T follicular helper cell (primary cell): ENCODE results near the gene ARMC7.

Experiments
- DNase-seq: peaks from one replicate; pipeline ENCODE4 v3.0.0-alpha.2; 2020; ENCODE audit warnings: low read depth

ARMC7 gene

GRCh38 chr17:75078284-75079022, 31.3 kb upstream of the ARMC7 start:
- DNase-seq: no peak

DNA sequence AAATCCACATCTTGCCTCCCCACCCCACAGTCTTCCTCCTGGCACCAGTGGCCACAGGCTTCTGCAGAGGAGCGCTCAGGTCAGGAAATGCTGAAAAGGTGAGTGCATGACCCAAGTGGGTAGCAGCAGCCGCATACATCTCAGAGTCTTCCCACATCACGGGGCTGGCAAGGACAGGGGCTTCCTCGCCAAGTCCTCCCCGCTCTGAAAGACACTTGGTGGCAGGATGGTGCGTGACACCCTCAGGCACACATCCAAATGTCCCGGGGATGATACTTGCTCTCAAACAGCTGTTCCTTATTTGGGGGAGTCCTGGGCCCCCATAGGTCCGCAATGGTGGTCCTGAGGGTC, 30.8 kb upstream of the ARMC7 start:
- DNase-seq: no peak

DNA sequence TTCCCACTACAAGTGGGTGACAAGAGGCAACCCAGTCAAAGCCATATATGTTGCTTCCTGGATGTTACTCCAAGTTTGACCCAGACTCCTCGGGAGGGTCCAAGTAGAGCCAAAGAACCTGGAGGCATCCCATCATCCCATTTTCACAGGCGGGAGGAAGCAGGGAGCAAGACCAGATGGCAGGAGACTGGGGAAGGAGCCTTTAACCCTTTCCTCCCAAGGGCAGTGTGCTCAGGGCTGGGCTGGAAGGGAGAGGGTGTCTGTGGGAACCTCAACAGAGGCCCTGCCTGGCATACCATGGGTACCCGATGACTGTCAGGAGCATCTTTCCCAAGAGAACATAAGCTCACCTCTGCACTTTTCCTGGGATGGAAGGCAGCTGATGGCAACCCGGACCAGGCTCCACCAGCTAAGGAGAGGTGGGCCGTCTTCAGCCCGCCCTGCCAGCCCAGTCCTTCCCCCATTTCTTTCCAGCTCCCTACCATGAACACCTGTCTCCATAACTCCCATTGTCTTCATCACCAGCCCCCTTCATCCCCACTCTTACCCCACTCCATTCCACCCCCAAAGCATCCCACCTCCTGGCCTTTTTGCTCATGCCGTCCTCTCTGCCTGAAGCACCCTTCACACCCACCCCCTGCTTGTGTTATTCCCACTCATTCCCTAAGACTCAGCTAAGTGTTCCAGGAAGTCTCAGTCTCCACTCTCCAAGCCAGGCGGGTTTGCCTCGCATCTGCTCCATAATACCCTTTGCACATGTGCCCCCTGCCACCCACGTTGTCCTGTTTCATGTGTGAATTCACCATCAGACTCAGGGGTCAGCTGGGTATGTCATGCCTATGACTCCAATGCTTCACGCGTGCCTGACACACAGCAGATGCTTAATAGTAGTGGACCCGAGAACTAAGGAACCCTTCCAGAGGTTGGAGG, 27.9 kb upstream of the ARMC7 start:
- no peak for DNase-seq

DNA sequence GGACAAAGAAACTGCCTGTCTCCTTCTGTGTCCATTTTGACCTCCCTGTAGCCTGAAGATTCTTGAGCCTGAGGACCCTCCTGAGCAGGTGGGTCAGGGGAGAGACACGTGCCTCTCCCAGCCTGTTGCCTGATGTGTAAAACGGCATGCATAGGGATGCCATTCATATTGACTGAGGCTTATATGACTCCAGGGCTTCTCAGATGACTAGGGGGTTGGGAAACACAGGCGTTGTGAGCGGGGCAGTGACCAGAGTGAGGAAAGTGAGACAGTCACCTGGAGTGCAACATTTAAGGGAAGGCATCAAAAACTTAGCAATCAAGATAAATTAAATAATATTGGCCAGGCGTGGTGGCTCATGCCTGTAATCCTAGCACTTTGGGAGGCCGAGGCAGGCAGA, 27.1 kb upstream of the ARMC7 start:
- no peak for DNase-seq

- no peak for DNase-seq
Observed at GRCh38 chr17:75084039-75084660, 25.6 kb upstream of the ARMC7 start.

DNA sequence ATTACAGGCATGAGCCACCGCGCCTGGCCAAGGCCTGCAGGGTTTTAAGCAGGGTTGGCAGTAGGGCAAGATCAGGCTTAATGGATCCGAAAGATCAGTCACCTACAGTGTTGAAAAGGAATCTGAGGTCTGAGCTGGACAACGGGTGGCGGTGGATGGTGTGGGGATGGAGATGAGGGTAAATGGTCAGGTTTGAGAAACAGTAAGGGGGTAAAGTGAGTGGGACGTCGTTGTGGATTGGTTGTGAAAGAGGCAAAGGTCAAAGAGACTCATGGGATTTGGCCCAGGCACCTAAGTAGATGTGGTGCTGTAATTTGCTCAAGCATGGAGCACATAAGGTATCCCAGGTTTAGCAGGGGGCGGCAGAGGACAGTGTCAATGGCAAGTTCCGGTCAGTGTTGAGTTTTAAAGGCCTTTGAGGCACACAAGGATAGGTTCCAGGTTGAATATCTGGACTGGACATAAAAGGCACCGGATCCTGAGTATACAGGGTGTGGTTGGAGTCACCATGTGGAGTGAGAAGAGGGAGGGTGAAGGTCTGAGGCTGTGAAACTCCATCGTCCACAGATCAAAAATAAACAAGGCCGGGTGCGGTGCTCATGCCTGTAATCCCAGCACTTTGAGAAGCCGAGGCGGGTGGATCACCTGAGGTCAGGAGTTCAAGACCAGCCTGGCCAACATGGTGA, 23.1 kb upstream of the ARMC7 start:
- DNase-seq: no peak

GRCh38 chr17:75087182-75087557, 22.6 kb upstream of the ARMC7 start:
- DNase-seq: no peak

- DNase-seq: no peak
Observed at GRCh38 chr17:75087558-75088453, 22.0 kb upstream of the ARMC7 start, which contains the start of gene SLC16A5. TSS of gene SLC16A5 (plus strand) at chr17:75087954. CDS start at chr17:75093637, 5,683 bp downstream.

GRCh38 chr17:75088465-75089417, 21.0 kb upstream of the ARMC7 start:
- DNase-seq: no peak

GRCh38 chr17:75090871-75091854, 18.6 kb upstream of the ARMC7 start:
- no peak for DNase-seq

- DNase-seq: no peak
Observed at GRCh38 chr17:75091855-75092327, 17.9 kb upstream of the ARMC7 start.

DNA sequence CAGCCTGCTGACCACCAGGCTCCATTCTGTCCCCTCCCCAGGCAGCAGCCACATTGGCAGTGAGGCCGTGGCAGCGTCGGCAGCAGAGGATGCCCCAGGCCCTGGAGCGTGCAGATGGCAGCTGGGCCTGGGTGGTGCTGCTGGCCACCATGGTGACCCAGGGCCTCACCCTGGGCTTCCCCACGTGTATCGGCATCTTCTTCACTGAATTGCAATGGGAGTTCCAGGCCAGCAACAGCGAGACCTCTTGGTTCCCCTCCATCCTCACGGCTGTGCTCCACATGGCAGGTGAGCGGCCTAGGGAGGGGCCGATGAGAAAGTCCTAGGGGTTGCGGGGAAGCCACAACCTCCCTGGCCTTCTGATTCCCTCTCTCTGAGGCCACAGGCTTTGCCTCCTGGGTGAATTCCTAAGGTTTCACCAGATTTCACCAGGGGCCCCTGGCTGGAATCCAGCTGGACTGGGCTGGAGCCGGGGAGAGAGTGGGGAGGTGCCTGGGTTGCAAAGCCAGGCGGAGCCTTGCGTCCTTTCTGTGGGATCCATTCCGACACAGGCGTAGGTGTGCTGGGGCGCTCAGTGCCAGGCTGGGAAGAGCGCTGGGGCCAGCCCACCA, 16.1 kb upstream of the ARMC7 start:
- DNase-seq: no peak

DNA sequence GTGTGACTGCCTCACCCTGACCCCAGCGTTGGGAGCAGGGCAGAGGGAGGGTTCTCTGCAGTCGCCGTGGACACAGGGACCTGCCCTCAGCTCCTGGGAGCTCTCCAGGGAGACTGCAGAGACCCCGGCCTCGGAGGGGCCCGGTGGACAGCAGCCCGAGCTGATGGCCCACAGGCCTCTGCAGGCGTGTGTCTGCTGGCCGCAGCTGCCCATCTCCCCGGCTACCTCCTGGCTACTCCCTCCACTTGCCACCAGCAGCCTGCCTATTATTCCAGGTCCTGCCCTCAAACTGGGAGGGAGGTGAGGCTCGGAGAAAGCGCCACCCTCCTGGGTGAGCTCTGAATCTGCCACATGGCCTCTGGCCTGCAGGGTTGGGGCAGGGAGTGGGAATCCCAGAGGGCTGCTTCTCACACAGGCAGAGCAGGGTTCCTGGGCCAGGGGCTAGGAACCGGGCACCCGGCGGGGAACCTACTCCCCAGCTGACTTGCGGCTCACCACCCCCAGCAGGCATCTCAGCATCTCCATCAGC, 14.8 kb upstream of the ARMC7 start:
- no peak for DNase-seq

DNA sequence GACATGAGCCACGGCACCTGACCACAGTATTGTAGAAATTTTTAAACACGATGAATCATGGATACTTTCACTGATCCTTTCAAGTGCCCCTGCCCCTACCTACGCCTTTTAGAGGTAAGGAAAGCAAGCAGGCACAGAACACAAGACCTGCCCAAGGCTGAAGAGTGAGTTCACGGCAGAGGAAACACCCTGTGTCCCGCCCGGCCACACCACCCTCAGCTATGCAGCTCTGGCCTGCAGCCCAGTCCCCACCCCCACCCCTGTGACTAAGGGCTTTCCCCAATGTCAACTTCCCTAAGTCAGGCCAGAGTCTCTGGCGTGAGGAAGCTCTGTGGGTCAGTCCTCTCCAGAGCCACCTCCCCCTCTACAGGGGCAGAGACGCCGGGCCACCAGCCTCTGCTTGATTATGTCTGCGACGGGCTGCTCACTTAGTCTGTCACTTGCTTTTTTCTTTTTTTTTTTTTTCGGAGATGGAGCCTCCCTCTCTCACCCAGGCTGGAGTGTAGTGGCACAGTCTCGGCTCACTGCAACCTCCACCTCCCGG, 13.6 kb upstream of the ARMC7 start:
- no peak for DNase-seq

DNA sequence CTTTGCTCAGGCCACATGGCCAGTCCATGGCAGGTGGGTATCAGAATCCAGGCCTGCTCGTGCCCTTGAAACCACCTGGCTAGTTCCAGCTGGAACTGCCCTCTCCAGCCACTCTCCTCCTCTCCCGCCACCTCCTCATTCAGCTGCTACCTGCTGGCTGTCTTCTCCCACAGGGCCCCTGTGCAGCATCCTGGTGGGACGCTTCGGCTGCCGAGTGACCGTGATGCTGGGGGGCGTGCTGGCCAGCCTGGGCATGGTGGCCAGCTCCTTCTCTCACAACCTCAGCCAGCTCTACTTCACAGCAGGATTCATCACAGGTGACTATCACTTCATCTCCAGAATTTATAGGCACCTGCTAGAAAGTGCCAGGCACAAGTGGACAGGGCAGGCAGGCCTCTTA, 11.9 kb upstream of the ARMC7 start:
- DNase-seq: no peak

DNA sequence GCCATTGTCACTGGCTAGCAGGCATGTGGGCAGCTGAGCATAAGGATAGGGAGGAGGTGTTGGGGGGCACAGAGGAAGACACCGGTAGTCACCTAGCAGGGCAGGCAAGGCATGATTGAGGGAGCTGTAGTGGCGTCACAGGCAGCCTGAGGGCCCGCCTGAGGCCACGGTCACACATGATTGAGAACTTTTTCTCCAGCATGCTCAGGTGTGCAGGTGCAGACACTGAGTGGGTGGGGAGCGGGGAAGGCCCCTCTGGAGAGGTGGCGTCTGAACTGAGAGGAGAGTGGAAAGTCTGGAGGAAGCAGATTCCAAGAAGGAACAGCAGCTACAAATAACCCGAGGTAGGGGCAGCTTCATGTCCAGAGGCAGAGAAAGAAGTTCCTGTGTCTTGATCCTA, 10.9 kb upstream of the ARMC7 start:
- DNase-seq: no peak

DNA sequence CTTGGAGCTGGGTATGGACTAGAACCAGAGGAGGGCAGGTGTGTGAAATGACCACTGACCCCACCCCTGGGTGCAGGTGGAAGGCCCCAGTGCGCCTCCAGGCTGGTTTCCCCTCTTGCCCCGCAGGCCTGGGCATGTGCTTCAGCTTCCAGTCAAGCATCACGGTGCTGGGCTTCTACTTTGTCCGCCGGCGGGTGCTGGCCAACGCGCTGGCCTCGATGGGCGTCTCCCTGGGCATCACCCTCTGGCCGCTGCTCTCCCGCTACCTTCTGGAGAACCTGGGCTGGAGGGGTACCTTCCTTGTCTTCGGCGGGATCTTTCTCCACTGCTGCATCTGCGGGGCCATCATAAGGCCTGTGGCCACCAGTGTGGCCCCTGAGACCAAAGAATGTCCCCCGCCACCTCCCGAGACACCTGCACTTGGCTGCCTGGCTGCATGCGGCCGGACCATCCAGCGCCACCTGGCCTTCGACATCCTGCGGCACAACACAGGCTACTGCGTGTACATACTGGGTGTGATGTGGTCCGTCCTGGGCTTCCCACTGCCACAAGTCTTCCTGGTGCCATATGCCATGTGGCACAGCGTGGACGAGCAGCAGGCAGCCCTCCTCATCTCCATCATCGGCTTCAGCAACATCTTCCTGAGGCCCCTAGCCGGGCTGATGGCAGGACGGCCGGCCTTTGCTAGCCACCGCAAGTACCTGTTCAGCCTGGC, 9.7 kb upstream of the ARMC7 start:
- DNase-seq: no peak
